Activated T-helper 2 cell treated with anti-CD3 and anti-CD28 coated beads, Interferon-gamma antibody, Interleukin-2, Interleukin-4, amounts not matched to agents 10 μg/mL and 5 μg/mL and 100 μg/mL, durations not matched to agents 14 hours and 24 hours and 36 hours (primary cell): ENCODE results near the gene USH2A. TPM values are rescaled to one million over a fixed set of nuclear protein-coding genes. Genes with fewer than 3 reads are reported as not detected.

Source experiments
- DNase-seq: peaks from one replicate; pipeline ENCODE4 v3.0.0; 2021; ENCODE audit warnings: low spot score
- H3K27ac Mint-ChIP-seq: one replicate; pipeline ENCODE4 v1.8.0; 2021; ENCODE audit warnings: mixed read lengths
- H3K27me3 Mint-ChIP-seq: one replicate; pipeline ENCODE4 v1.8.0; 2021; ENCODE audit warnings: low read depth, mixed read lengths
- H3K36me3 Mint-ChIP-seq: one replicate; pipeline ENCODE4 v1.8.0; 2021; ENCODE audit warnings: low read depth, mixed read lengths
- H3K4me1 Mint-ChIP-seq: one replicate; pipeline ENCODE4 v1.8.0; 2021; ENCODE audit warnings: low read depth, mixed read lengths
- H3K4me3 Mint-ChIP-seq: one replicate; pipeline ENCODE4 v1.8.0; 2021; ENCODE audit warnings: low read depth, mild to moderate bottlenecking, moderate library complexity, mixed read lengths
- H3K9me3 Mint-ChIP-seq: one replicate; pipeline ENCODE4 v1.8.0; 2021; ENCODE audit warnings: mixed read lengths
- intact Hi-C: fragments of 100-400 bp; cut with micrococcal nuclease; formaldehyde crosslinking; loops from one replicate; pipeline ENCODE4 v1.15.1; 2023
- total RNA-seq: library from RNA; stranded (reverse); gene quantifications from 2 replicates; pipeline ENCODE4 v1.2.3, GENCODE V29; 2022

Gene USH2A
- total RNA-seq, 1 donor from 2014 or later, result not detected

GRCh38 chr1:215606036-215606435 is 817.2 kb downstream of the USH2A start:
- H3K27me3 Mint-ChIP-seq, result no peaks in the 10 kb centered on the region
- H3K36me3 Mint-ChIP-seq, result no peaks in the 10 kb centered on the region
- intact Hi-C loops, result no loop called here
- no peaks in the 10 kb centered on the region for H3K9me3 Mint-ChIP-seq
- H3K4me1 Mint-ChIP-seq, result no peaks in the 10 kb centered on the region
- DNase-seq, result no peak
- no peak overlapping the region for H3K4me3 Mint-ChIP-seq
- H3K27ac Mint-ChIP-seq, result no peak overlapping the region

- Mint-ChIP-seq H3K36me3 (no peaks in the 10 kb centered on the region), H3K4me3 (no peak overlapping the region), H3K27ac (no peak overlapping the region), H3K4me1 (no peaks in the 10 kb centered on the region), H3K9me3 (no peaks in the 10 kb centered on the region), H3K27me3 (no peaks in the 10 kb centered on the region)
- no peak for DNase-seq
- intact Hi-C loops, result no loop called here
These were observed 818.1 kb downstream of the USH2A start for GRCh38 chr1:215605011-215605621.

- Mint-ChIP-seq H3K4me3 (no peak overlapping the region), H3K36me3 (no peaks in the 10 kb centered on the region), H3K27ac (no peak overlapping the region), H3K27me3 (no peaks in the 10 kb centered on the region), H3K9me3 (no peaks in the 10 kb centered on the region), H3K4me1 (no peaks in the 10 kb centered on the region)
- no peak for DNase-seq
- intact Hi-C loops, result no loop called here
These were observed 819.9 kb downstream of the USH2A start for GRCh38 chr1:215603319-215603718.

GRCh38 chr1:215601276-215601675 is 822.0 kb downstream of the USH2A start:
- no peak overlapping the region for H3K27ac Mint-ChIP-seq
- no peaks in the 10 kb centered on the region for H3K9me3 Mint-ChIP-seq
- no peaks in the 10 kb centered on the region for H3K4me1 Mint-ChIP-seq
- H3K27me3 Mint-ChIP-seq, result no peaks in the 10 kb centered on the region
- no peak for DNase-seq
- intact Hi-C loops, result no loop called here
- H3K36me3 Mint-ChIP-seq, result no peaks in the 10 kb centered on the region
- H3K4me3 Mint-ChIP-seq, result no peak overlapping the region

GRCh38 chr1:215600867-215601266 is 822.4 kb downstream of the USH2A start:
- intact Hi-C loops, result no loop called here
- no peak overlapping the region for H3K4me3 Mint-ChIP-seq
- no peaks in the 10 kb centered on the region for H3K36me3 Mint-ChIP-seq
- no peaks in the 10 kb centered on the region for H3K4me1 Mint-ChIP-seq
- H3K9me3 Mint-ChIP-seq, result no peaks in the 10 kb centered on the region
- H3K27me3 Mint-ChIP-seq, result no peaks in the 10 kb centered on the region
- no peak overlapping the region for H3K27ac Mint-ChIP-seq
- DNase-seq, result no peak

GRCh38 chr1:215600258-215600792 is 822.9 kb downstream of the USH2A start:
- Mint-ChIP-seq H3K27me3 (no peaks in the 10 kb centered on the region), H3K9me3 (no peaks in the 10 kb centered on the region), H3K4me1 (no peaks in the 10 kb centered on the region), H3K27ac (no peak overlapping the region), H3K4me3 (no peak overlapping the region), H3K36me3 (no peaks in the 10 kb centered on the region)
- DNase-seq, result no peak
- intact Hi-C loops, result no loop called here

GRCh38 chr1:215599418-215600074 is 823.7 kb downstream of the USH2A start:
- H3K27ac Mint-ChIP-seq, result no peak overlapping the region
- H3K36me3 Mint-ChIP-seq, result no peaks in the 10 kb centered on the region
- no peaks in the 10 kb centered on the region for H3K27me3 Mint-ChIP-seq
- DNase-seq, result no peak
- intact Hi-C loops, result no loop called here
- H3K4me1 Mint-ChIP-seq, result no peaks in the 10 kb centered on the region
- H3K4me3 Mint-ChIP-seq, result no peak overlapping the region
- no peaks in the 10 kb centered on the region for H3K9me3 Mint-ChIP-seq

GRCh38 chr1:215597961-215598360 is 825.3 kb downstream of the USH2A start:
- Mint-ChIP-seq H3K27ac (no peak overlapping the region), H3K4me3 (no peak overlapping the region), H3K36me3 (no peaks in the 10 kb centered on the region), H3K27me3 (no peaks in the 10 kb centered on the region), H3K4me1 (peaks cover 2% of the 10 kb centered on the region), H3K9me3 (no peaks in the 10 kb centered on the region)
- intact Hi-C loops, result no loop called here
- DNase-seq, result no peak

- H3K36me3 Mint-ChIP-seq, result no peaks in the 10 kb centered on the region
- intact Hi-C loops, result no loop called here
- H3K4me3 Mint-ChIP-seq, result no peak overlapping the region
- no peak for DNase-seq
- peaks cover 7% of the 10 kb centered on the region for H3K4me1 Mint-ChIP-seq
- H3K9me3 Mint-ChIP-seq, result no peaks in the 10 kb centered on the region
- H3K27me3 Mint-ChIP-seq, result no peaks in the 10 kb centered on the region
- H3K27ac Mint-ChIP-seq, result no peak overlapping the region
These were observed 828.0 kb downstream of the USH2A start for GRCh38 chr1:215595231-215595630.

- H3K4me3 Mint-ChIP-seq, result no peak overlapping the region
- no peaks in the 10 kb centered on the region for H3K36me3 Mint-ChIP-seq
- peaks cover 7% of the 10 kb centered on the region for H3K4me1 Mint-ChIP-seq
- no peak for DNase-seq
- no peaks in the 10 kb centered on the region for H3K27me3 Mint-ChIP-seq
- intact Hi-C loops, result no loop called here
- H3K27ac Mint-ChIP-seq, result no peak overlapping the region
- no peaks in the 10 kb centered on the region for H3K9me3 Mint-ChIP-seq
These were observed 828.6 kb downstream of the USH2A start for GRCh38 chr1:215594640-215595039.

- Mint-ChIP-seq H3K36me3 (no peaks in the 10 kb centered on the region), H3K27ac (no peak overlapping the region), H3K4me3 (no peak overlapping the region), H3K4me1 (peaks cover 7% of the 10 kb centered on the region), H3K9me3 (no peaks in the 10 kb centered on the region), H3K27me3 (no peaks in the 10 kb centered on the region)
- DNase-seq, result no peak
- intact Hi-C loops, result no loop called here
These were observed 832.3 kb downstream of the USH2A start for GRCh38 chr1:215590779-215591491.

GRCh38 chr1:215589650-215590435 is 833.4 kb downstream of the USH2A start:
- intact Hi-C loops, result no loop called here
- DNase-seq, result no peak
- Mint-ChIP-seq H3K27me3 (no peaks in the 10 kb centered on the region), H3K4me3 (no peak overlapping the region), H3K9me3 (peaks cover 5% of the 10 kb centered on the region), H3K36me3 (no peaks in the 10 kb centered on the region), H3K4me1 (peaks cover 7% of the 10 kb centered on the region), H3K27ac (no peak overlapping the region)
